HL-60/S4 treated with phorbol 12-myristate 13-acetate at 8.2 ng/mL for 4 days and 3 days (cell line): Measurements from ENCODE around the gene THSD4.

Source experiments
- in situ Hi-C: fragments of 300-500 bp; cut with MboI; formaldehyde crosslinking; loops from 2 replicates; pipeline ENCODE4 v1.15.0; 2022; ENCODE audit warnings: low sequenced_read_pairs

Gene THSD4

GRCh38 chr15:71599418-71600151 is 484.3 kb downstream of the THSD4 start:
- in situ Hi-C loops: no loop called here

DNA sequence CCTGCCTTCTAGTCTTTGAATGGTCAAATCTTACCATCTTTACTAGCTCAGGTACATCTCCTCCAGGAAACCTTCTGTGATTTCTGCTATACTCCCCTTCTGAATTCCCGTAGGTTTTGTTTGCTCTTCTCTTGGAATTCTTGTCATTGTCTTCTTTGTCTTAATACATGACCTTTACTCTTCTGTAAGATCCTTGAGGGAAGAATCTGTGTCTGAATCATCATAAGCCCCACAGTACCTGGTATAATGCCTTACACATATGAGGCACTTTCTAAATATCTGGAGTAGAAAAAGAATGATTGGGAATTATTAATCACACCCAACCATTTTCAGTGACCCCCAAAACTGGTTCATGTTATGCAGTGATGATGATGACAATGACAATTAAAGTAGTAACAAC is 485.0 kb downstream of the THSD4 start:
- in situ Hi-C loops: no loop called here

- in situ Hi-C loops: no loop called here
These were observed 486.0 kb downstream of the THSD4 start for GRCh38 chr15:71601038-71601834.

DNA sequence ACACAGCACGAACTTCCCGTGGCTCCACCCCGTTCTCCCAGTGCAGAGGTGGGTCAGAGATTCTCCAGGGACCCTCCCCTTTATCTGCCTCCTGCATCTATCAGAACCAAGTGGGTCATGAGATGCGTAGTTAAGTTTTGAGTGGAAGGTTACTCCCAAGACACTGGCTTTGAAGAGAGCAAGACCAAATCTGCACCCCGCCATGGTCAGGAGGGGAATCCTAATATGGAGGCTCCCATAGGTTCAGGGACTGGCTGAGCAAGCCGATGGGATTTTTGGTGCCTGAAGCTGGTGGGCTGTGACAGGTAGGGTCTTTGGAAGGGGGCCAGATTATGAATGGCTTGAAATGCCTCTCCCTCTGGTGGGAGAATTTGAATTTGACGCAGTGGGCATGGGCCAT is 488.1 kb downstream of the THSD4 start:
- in situ Hi-C loops: no loop called here

DNA sequence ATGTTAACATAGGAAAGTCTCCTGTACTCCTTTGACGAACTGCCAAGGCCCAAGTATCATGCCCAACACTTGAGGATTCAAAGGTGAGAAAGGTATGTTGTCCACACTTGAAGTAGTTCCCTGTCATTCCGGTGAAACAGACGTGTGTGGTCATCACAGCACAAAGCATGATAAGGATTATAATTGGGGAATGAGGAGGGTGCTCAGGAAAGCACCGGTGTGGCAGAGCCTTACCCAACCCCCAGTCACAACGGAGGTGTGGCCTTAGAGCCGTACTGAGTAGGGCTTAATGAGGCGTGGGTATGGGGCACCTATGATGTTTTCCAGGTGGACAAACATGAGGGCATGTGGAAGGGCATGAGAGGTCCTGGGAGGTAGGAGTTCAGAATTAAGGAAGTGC is 492.1 kb downstream of the THSD4 start:
- in situ Hi-C loops: no loop called here

- in situ Hi-C loops: no loop called here
These were observed 495.7 kb downstream of the THSD4 start for GRCh38 chr15:71610728-71611552.

- in situ Hi-C loops: no loop called here
These were observed 496.5 kb downstream of the THSD4 start for GRCh38 chr15:71611553-71612396.

GRCh38 chr15:71612397-71612722 is 497.1 kb downstream of the THSD4 start:
- in situ Hi-C loops: no loop called here

DNA sequence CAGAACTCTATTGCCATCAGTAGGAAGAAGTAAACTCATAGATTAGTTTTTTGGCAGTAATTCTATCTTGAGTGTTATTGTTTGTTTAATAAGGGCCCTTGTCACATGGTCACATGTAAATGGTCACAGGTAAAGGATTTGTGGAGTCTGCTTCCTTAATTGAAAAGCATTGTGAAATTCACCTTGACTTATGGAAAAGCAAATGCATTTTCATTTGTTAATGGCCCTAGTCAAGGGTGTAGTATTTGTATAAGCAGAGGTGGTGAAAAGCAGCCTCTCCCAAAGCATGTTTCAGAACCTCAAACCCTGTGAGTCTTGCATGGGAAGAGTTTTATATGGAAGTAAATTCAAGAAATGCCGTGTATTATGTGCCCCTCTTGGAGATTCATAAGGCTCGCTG is 497.6 kb downstream of the THSD4 start:
- in situ Hi-C loops: no loop called here

DNA sequence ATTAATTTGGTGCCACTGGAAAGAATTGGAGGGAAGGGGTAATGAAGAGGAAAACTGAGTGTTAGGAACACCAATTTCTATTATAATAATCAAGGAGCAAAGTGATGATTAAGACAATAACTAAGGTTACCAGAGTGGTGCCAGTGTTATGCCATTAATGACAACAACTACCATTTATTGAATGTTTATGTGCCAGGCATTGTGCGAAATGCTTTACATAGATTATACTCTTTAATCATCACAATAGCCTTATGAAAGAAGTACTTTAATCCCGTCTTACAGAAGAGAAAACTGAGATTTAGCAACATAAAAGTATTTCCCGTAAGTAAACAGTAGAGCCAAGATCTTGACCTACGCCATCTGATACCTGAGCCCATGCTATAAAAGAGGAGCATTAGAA is 507.8 kb downstream of the THSD4 start:
- in situ Hi-C loops: no loop called here

GRCh38 chr15:71626596-71627088 is 511.4 kb downstream of the THSD4 start:
- in situ Hi-C loops: no loop called here

- in situ Hi-C loops: no loop called here
These were observed 511.9 kb downstream of the THSD4 start for GRCh38 chr15:71627188-71627587.

DNA sequence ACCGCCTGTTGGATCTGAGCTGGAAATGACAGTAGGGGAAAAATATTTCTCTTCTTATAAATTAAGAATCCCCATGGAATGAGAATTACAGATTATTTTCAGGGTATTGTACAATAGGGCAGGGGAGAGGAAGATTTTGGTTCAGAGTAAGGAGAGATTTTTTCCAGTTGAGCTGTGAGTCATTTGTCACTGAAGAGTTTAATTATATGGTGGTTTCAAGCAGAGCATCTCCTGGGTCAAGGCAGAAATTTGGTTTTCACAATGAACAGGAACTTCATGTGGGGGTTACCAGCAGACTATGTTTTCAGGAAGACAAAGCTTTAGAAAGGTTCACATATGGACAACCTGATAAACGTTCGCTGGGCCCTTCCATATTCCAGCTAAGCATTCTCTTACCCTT is 512.3 kb downstream of the THSD4 start:
- in situ Hi-C loops: no loop called here

- in situ Hi-C loops: no loop called here
These were observed 513.9 kb downstream of the THSD4 start for GRCh38 chr15:71628988-71629770.

DNA sequence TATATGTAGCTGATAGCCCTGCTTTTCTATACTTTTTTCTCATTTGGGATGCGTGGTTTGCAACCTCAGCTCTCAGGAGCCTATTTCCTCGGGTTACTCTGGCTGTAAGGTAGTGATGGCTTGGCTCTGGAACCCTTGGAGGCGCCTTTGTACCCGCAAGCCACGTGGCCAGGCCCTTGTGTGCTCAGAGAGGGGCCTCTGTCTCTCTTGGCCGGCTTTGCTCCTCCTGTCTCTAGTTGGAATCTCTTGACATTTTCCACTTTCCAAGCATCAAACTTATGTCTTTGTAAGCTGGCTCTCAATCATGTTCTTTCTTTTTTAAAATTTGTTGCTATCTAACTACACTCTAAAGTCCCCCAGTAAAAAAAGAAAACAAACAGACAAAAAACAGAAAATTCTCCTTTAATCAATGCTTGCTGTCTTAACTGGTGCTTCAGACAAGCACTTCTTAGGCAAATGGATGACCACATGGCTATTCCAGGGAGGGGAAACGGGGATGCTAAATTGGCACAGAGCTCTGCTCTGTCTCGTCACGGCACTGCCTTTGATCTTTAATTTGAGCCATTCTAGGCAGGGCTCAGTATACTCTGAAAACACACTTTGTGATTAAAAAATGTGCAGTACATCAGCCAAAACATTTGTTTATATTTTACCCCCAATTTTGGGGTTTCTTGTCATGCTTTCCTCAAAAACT is 514.7 kb downstream of the THSD4 start:
- in situ Hi-C loops: no loop called here

GRCh38 chr15:71630475-71630809 is 515.2 kb downstream of the THSD4 start:
- in situ Hi-C loops: no loop called here

DNA sequence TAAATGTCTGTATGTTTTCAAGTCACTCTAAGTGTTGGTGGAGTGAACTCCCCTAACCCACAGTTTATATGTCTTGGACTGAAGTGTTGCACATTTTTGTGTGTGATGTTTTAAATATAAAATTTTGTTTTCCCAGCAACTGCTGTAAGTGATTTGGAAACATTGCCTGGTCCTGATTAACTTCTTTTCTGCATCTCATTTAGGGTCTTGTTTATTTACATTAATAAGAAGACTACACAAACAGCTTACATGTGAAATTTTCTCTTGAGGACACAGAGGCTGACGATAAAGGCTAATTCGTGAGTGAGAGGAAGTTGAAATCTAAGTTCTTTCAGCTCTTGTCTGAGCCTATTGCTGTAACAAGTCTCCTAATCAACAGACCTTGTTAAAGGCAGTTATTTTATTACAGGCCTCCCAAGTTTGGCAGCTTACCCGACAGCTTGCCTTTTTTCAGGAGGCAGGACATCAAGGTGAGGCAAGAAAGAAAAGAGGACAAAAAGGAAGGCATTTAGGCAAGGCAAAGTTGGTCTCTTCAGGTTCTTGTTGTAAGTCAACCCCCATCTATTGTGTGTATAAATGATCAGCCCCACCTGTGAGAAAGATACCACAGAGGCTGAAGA is 517.4 kb downstream of the THSD4 start:
- in situ Hi-C loops: no loop called here

- in situ Hi-C loops: no loop called here
These were observed 519.7 kb downstream of the THSD4 start for GRCh38 chr15:71634820-71635560.
